Measurements from ENCODE around the gene TRAPPC13. TPM values are rescaled to one million over a fixed set of nuclear protein-coding genes. Genes with fewer than 3 reads are reported as not detected.

The TRAPPC13 gene
- total and polyA plus RNA-seq, 12 donors = 9.0 to 26.3 (median 19.5) TPM

- intact Hi-C loops (cut with DNase I) = no loop called here
- no peaks in the 10 kb centered on the region for H3K27me3 ChIP-seq
- no peak for DNase-seq
- ATAC-seq = no peak
- TF ChIP-seq, protein P1, sequence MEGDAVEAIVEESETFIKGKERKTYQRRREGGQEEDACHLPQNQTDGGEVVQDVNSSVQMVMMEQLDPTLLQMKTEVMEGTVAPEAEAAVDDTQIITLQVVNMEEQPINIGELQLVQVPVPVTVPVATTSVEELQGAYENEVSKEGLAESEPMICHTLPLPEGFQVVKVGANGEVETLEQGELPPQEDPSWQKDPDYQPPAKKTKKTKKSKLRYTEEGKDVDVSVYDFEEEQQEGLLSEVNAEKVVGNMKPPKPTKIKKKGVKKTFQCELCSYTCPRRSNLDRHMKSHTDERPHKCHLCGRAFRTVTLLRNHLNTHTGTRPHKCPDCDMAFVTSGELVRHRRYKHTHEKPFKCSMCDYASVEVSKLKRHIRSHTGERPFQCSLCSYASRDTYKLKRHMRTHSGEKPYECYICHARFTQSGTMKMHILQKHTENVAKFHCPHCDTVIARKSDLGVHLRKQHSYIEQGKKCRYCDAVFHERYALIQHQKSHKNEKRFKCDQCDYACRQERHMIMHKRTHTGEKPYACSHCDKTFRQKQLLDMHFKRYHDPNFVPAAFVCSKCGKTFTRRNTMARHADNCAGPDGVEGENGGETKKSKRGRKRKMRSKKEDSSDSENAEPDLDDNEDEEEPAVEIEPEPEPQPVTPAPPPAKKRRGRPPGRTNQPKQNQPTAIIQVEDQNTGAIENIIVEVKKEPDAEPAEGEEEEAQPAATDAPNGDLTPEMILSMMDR (IDR thresholded peaks at IDR 0.05) = no peak
- H3K4me1 ChIP-seq = no peaks in the 10 kb centered on the region
- WGBS, 2 donors = 95 to 96% methylated on average over 3 of the region's 3 CpGs
- H3K36me3 ChIP-seq = peaks cover 0 to 85% (median 3%) of the 10 kb centered on the region in 9 donors
- H3K27ac ChIP-seq = no peak overlapping the region
- H3K4me3 ChIP-seq = no peak overlapping the region
- H3K9me3 ChIP-seq = no peaks in the 10 kb centered on the region
Observed at GRCh38 chr5:65682148-65682547, 57.3 kb downstream of the TRAPPC13 start.

GRCh38 chr5:65693121-65693520 is 68.3 kb downstream of the TRAPPC13 start:
- H3K4me1 ChIP-seq = peaks cover 0 to 15% (median 4%) of the 10 kb centered on the region in 9 donors
- H3K27me3 ChIP-seq = no peaks in the 10 kb centered on the region
- H3K4me3 ChIP-seq = no peak overlapping the region
- H3K36me3 ChIP-seq = peaks cover 0 to 53% (median 0%) of the 10 kb centered on the region in 9 donors
- TF ChIP-seq, protein P1 (IDR thresholded peaks at IDR 0.05) = no peak
- ATAC-seq (no peak), DNase-seq (no peak)
- no peaks in the 10 kb centered on the region for H3K9me3 ChIP-seq
- 79 to 92% methylated on average over 2 of the region's 2 CpGs for WGBS, 2 donors
- no peak overlapping the region for H3K27ac ChIP-seq
- intact Hi-C loops (cut with DNase I) = no loop called here

GRCh38 chr5:65695162-65695755 is 70.4 kb downstream of the TRAPPC13 start:
- 80 to 87% methylated on average over 4 of the region's 4 CpGs for WGBS, 2 donors
- no peak overlapping the region for H3K4me3 ChIP-seq
- no peak overlapping the region for H3K27ac ChIP-seq
- H3K36me3 ChIP-seq = peaks cover 0 to 53% (median 0%) of the 10 kb centered on the region in 9 donors
- ATAC-seq (no peak), DNase-seq (no peak)
- H3K9me3 ChIP-seq = no peaks in the 10 kb centered on the region
- H3K27me3 ChIP-seq = no peaks in the 10 kb centered on the region
- TF ChIP-seq, protein P1 (IDR thresholded peaks at IDR 0.05) = no peak
- intact Hi-C loops (cut with DNase I) = no loop called here
- peaks cover 0 to 15% (median 4%) of the 10 kb centered on the region in 9 donors for H3K4me1 ChIP-seq

GRCh38 chr5:65695896-65696295 is 71.1 kb downstream of the TRAPPC13 start:
- intact Hi-C loops (cut with DNase I) = no loop called here
- no peak for ATAC-seq
- no peaks in the 10 kb centered on the region for H3K27me3 ChIP-seq
- no peak overlapping the region for H3K4me3 ChIP-seq
- peaks cover 0 to 49% (median 0%) of the 10 kb centered on the region in 9 donors for H3K36me3 ChIP-seq
- H3K27ac ChIP-seq = no peak overlapping the region
- H3K4me1 ChIP-seq = peaks cover 0 to 15% (median 4%) of the 10 kb centered on the region in 9 donors
- DNase-seq = no peak
- H3K9me3 ChIP-seq = no peaks in the 10 kb centered on the region
- 92 to 94% methylated on average over 4 of the region's 4 CpGs for WGBS, 2 donors
- TF ChIP-seq, protein P1 (IDR thresholded peaks at IDR 0.05) = no peak
